NCI-H2196 (cell line): ENCODE data around the gene NDUFS3.

Source experiments
- DNase-seq: peaks from one replicate; lab custom pipeline; 2025; ENCODE audit not compliant: unreplicated experiment; lab: John Stamatoyannopoulos, UW

Gene NDUFS3

GRCh38 chr11:47631473-47631872 lies 52.6 kb downstream of the NDUFS3 start:
- DNase-seq, result no peak
